ENCODE data around the gene CHM.
"Not testable (repeated sequence)": the region's sequence is repeated elsewhere in the genome, so short reads cannot be mapped to it uniquely, and the experiment has no call there.

CHM gene, protein sequence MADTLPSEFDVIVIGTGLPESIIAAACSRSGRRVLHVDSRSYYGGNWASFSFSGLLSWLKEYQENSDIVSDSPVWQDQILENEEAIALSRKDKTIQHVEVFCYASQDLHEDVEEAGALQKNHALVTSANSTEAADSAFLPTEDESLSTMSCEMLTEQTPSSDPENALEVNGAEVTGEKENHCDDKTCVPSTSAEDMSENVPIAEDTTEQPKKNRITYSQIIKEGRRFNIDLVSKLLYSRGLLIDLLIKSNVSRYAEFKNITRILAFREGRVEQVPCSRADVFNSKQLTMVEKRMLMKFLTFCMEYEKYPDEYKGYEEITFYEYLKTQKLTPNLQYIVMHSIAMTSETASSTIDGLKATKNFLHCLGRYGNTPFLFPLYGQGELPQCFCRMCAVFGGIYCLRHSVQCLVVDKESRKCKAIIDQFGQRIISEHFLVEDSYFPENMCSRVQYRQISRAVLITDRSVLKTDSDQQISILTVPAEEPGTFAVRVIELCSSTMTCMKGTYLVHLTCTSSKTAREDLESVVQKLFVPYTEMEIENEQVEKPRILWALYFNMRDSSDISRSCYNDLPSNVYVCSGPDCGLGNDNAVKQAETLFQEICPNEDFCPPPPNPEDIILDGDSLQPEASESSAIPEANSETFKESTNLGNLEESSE

DNA sequence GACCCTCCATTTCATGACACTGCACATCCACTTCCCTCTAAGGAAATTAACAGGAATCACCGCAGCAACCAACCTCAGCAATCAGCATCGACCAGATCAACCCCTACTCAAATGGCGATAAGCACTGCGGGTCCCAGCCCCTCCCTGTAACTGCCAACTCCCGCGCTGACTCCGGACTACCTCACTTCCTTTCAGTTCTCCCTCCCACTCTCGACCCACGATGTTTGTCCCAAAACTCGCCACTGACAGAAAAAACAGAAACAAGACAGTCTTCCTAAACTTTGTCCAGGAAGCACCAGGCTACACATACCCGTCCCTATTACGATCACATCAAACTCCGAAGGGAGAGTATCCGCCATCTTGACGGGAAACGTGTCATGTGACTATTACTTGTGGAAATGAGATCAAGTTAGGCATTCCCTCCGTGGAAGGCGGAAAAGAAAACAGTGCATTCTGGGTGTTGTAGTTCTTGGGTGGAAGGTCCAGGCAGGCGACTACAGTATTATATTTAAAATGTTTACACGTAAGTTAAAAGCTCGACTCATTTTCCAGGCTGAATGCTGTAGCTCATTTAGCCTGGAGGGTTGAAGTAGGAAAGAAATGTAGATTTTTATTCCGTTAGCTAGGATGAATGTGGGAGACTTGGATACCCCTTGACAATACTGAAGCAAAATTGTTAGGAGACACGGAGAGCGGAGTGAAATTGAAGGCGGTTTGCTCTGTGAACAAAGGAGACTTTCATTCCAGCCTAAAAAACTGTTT, at the start of gene CHM:
CHM (minus strand) TSS at position 385 of the 762 bp plus-strand sequence; CDS start at position 359, 26 bp downstream.
- peak; percentile 79 for DNase-seq

DNA sequence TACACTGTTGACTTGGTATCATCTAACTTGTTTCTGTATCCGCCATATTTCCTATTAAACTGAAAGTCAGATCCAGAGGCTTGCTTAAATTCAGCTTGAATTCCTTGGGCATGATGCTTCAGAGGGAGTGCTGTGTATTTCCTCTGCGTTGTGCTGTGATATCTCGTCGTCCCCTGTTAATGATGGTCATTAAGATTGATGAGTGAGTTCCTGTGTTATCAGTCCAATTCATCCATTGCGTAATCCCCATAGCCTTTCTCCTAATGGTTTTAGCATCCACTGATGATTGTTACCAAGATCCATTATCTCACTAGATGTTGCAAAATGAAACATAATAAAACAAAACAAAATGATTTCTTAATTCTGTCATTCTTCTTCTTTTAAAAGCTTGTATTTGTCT, 31.3 kb upstream of the CHM start:
- no peak for DNase-seq

DNA sequence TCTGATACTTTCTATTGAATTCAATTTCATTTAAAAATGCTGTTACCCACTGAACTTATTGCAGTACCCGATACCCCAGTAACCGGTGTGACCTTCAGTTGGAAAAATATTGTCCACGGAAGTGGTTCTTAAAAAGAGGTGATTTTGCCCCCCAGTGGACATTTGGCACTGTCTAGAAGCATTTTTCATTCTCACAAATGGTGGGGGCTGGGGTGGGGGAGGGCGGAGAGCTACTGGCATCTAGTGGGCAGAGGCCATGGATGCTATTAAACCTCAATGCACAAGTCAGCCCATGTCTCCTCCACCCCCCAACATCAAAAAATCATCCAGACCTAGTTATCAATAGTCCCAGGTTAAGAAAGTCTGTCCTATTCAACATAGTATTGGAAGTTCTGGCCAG, 19.6 kb upstream of the CHM start:
- no peak for DNase-seq

DNA sequence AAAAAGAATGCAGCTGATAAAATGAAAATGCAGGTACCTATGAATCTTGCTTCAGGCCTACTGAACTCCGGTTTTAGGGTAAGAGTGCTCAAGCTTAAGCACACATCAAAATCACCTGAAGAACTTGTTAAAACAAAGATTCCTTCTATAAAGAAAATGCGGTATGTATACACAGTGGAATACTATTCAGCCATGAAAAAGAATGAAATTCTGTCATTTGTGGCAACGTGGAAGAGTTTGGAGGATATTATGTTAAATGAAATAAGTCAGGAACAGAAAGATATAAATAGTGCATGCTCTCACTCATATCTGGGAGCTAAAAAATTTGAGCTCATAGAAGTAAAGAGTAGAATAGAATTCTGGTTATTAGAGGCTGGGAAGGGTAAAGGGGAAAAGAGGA, 14.0 kb upstream of the CHM start:
- no peak for DNase-seq

DNA sequence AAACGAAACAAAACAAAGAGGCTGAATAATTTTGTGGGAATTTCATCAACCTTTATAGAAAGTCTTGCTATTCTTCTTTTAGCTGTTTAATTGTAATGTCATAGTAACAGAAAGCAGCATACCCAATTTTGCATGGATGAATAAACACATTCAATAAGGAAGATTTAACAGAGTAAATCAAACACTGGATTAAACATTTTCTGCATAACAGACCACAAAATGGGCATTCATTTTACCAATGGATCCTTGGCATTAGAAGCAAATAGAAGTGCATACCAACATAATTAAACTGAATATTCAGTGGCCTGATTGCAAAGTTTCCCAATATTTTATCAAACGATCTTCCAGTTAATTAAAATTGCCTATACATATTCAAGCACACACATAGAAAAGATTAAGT, 4.4 kb upstream of the CHM start:
- DNase-seq: no peak

DNA sequence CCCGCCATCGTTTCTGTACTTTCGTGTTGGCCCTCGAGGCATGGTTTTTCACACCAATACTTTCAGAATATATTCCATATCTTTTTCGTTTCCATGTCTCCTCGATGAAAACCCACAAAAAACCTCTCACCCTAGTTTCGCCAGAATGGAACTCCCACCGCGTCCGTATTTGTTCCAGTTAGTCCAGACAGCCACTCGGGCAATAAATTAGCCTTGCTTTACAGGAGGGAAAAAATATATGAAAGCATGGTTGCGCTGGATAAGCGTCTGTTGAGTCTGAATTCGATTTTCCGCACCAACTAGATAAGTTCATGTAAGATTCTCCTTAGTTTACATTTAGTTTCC, 550 bp upstream of the CHM start:
- peak; percentile 35 to 40 for DNase-seq

DNA sequence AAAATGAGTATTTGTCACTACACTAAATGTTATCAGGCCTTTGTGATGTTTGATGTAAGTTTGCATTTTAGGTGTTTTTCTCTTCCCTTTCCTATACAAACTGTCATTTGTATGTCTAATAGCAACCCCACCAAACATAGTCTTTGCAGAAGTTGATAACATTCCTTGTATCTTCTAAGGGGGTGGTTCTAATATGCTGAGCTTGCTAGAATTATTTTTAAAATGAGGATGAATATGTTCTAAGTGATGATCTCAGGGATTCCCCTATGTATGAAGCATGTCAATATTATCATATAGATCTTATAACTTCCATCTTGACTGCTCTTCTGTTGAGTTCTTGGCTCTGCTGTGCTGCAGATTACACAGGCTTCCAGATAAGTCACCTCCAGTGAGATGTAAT, 3.1 kb downstream of the CHM start:
- no peak for DNase-seq

DNA sequence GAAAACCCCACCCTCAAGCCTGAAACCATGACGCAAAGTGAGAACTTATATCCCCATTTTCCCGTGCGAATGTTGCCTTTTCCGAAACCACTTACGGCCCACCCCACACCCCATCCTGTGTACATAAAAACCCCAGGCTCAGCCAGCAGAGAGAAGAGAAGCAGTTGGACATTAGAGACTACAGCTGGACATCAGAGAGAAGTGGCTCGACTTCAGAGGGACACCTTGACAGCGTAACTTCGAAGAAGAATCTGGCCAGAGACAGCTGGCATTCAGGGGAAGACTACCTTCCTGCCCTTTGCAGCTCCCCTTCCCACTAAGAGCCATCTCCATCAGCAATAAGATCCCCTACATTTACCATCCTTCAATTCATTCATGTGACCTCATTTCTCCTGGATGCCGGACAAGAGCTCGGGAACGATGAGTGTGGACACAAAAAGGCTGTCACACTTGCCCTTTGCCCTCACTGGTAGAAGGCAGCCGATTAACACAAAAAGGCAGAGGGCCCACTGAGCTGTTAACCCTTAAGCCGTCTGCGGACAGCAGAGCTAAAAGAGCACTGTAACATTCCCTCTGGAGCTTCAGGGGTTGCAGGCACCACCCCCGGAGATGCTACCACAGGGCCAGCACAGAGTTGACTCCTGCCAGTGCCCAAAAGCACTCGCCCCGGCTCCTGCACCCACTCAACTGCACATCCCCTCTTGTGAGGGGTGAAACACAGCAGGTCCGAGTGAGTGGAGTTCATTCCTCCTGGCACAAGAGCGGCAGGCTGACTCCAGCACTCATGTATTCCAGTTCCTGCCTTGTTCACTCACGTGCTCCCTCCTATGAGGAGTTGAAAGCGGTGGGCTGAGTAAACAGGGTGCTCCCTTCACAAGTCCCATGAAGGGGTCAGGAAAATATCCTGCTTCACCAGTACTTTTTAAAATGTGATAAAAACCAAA, 7.5 kb downstream of the CHM start:
- no peak for DNase-seq

DNA sequence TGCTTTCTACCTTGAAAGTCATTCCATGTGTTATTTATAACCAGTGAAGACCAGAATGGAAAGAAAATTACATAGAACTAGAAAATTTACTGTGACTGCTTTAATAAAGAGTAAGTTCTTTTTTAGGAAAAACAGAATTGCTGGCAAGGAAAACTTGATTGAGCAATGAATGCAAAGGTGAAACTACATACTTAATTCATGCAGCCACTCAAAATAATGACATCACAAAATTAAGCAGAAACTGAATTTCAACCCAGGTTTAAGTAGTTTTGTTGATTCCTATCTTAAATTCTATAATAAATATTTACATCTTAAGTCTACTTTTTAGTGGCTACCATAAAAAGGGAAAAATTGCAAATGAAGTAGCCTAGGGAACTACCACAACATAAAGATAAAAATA, 14.0 kb downstream of the CHM start:
- no peak for DNase-seq

DNA sequence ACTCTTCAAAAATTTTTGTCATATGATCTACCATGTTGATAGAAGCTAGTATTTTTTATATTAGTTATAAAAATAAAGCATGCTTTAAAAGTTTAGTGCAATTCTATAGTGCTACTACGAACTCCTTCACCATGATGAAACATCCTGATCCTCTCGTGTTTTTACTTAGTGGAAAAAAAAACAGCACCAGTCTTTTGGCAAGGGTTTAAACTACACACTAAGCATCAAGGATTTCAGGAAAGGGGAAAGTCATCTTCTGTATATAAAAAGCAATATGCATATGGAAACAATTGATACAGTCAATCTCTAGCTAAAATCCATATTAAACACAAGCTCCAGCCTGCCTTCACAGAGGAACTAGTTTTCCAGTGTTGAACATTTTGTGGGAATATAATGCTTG, 18.7 kb downstream of the CHM start:
- no peak for DNase-seq

DNA sequence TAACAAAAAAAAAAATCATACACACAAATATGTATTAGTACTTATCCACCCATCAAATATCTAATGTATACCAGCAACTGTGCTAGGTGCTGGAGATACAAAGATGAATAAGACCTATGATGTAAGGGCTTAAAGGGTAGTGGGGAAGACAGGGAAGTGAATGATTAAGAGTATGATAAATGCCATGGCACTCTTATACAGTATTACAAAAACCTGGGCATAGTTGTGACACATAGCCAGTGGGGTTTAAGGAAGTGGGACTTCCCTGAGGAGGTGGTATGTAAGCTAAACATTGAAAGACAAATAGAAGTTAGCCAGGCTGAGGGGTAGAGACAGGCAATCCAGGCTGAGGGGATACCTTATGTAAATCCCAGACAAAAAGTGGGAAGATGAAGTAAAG, 23.5 kb downstream of the CHM start:
- DNase-seq: peak; percentile 52 to 85

DNA sequence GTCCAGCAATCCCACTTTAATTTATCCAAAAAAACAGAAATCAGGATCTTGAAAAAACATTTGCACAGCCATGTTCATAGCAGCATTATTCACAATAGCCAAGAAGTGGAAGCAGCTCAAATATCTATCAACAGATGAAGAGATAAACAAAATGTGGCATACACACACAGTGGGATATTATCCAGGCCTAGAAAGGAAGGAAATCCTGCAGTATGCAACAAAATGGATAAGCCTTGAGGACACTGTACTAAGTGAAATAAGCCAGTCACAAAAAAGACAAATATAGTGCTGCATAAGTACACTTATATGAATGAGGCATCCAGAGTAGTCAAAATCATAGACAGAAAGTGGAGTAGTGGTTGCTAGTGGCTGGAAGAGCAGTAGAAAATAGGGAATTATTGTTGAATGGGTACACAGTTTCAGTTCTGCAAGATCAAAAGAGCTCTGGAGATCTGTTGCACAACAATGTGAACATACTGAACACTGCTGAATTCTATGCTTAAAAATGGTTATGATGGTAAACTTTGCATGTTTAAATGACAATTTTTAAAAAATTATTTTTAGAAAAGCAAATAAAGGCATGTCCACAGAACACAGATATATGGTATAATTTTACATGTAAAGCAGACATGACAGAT, 25.6 kb downstream of the CHM start:
- peak; percentile 25 to 35 for DNase-seq

DNA sequence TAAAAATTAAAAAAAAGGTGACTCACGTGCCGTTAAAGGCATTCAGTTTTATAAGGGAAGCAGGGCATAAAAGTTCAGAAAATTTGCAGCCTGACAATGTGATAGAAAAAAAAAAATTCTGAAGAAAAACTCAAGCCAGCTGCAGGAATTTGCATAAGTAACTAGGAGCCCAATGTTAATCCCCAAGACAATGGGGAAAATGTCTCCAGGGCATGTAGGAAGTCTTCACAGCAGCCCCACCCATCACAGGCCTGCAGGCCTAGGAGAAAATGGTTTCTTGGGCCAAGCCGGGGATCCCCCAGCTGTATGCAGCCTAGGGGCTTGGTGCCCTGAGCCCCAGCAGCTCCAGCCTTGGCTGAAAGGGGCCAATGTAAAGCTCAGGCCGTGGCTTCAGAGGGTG, 31.2 kb downstream of the CHM start:
- no peak for DNase-seq

DNA sequence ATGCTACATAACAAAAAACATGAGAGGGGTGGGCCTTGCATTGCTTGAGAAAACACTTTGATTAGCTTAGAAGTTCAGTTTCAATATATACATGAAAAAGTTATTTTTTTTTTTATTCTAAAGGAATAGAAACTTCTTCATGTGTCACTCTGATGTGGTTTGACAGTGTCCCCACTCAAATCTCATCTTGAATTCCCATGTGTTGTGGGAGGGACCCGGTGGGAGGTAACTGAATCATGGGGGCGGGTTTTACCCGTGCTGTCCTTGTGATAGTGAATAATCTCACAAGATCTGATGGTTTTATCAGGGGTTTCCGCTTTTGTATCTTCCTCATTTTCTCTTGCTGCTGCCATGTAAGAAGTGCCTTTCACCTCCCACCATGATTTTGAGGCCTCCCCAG, 32.4 kb downstream of the CHM start:
- peak; percentile 3 to 15 for DNase-seq

DNA sequence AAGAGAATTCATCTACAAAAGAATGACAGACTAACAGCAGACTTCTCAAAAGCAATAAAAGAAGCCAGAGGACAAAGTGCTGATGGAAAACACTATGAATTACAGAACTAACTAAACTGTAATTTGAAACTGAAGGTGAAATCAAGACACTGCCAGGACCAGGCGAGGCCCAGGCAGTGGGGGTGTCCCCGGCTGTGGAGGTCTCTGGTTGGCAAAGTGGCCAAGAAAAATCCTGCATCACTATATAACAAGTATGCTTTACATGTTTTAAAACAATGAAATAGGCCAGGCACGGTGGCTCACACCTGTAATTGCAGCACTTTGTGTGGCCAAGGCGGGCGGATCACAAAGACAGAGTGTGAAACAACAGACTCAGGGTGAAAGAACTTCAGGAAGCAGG, 32.9 kb downstream of the CHM start:
- no peak for DNase-seq

DNA sequence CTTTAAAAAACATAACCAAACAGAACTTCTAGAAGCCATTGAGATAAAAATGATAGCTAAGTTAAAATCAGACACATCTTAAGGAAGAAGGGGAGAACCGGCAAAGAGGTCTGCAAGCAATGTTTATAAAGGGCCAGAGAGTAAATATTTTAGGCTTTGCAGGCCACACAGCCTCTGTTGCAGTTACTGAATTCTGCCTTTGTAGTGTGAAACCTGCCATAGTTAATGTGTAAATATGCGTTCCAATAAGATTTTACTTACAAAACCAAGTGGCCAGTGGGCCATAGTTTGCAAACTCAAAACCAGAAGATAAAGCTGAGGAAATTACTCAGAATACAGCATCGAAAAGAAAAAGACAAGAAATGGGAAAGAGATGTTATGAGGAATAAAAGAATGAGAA, 33.6 kb downstream of the CHM start:
- no peak for DNase-seq

DNA sequence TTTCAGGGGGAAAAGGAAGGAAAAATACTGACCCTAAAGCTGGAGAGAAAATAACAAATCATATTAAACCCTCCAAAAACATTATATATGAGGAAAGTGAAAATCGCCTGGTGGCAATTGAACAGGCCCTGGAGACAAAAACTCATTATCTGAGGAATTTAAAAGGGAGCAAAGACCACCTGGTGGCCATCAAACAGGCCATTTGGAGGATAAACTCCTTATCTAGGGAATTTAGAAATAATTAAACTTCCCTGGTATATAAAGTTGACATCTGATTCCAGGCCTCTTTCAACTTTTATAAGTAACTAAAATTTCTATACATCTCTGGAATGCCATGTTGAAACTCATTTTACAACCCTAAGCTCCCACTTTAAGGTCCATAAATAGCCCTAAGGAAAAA, 35.2 kb downstream of the CHM start:
- DNase-seq: no peak

DNA sequence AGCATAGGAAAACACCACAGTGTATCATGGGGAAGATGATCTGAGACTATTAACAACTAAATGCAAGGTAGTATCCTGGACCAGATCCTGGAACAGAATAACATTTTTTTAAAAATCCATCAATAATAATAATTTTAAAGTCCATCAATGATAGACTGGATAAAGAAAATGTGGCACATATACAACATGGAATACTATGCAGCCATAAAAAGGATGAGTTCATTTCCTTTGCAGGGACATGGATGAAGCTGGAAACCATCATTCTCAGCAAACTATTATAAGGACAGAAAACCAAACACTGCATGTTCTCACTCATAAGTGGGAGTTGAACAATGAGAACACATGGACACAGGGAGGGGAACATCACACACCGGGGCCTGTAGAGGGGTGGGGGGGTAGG, 37.6 kb downstream of the CHM start:
- not testable (repeated sequence) for DNase-seq

DNA sequence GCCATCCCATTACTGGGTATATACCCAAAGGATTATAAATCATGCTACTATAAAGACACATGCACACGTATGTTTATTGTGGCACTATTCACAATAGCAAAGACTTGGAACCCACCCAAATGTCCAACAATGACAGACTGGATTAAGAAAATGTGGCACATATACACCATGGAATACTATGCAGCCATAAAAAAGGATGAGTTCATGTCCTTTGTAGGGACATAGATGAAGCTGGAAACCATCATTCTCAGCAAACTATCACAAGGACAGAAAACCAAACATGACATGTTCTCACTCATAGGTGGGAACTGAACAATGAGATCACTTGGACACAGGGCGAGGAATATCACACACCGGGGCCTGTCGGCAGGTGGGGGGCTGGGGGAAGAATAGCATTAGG, 39.5 kb downstream of the CHM start:
- DNase-seq: not testable (repeated sequence)

DNA sequence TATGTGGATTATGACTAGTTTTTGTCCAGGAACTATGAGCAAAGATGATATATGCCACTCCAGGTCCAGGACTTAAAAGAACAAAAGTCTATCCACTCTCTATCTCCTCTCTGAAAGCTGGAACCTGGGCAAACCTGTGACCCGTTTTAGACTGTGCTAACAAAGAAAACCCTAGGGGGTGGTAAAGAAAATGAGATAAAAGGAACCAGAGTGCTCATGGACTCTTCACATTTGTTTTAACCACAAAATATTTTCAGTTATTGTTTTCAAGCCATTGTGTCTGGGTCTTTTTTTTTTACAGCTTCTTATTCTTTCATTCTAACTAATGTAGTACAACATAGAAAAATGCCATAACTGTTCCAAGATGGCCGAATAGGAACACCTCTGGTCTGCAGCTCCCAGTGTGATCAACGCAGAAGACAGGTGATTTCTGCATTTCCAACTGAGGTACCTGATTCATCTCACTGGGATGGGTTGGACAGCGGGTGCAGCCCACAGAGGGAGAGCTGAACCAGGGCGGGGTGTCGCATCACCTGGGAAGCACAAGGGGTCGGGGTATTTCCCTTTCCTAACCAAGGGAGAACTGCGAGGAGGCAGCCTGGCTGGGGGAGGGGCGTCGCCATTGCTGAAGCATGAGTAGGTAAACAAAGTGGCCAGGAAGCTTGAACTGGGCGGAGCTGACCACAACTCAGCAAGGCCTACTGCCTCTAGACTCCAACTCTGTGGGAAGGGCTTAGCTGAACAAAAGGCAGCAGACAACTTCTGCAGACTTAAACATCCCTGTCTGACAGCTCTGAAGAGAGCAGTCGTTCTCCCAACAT, 45.1 kb downstream of the CHM start:
- DNase-seq: peak in 1 of 2 donors; percentile 1

DNA sequence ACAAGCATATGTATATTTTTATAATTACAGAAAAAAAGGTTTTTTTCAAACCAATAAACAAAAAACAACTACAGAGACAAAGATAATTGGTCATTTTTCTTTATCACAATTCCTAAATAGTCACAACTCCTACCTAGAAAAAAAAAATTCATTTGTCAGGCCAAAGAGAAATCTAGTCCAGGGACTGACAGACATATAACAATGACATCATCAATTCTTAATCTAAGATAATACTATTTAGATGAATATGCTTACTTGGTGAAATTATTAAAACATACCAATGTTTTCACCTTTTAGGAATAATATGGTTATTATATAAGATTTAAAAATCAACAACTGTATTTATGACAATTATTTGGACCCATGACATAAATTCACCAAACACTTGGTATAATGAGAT, 48.4 kb downstream of the CHM start:
- DNase-seq: no peak
